SK-N-SH (cell line): ENCODE measurements around the gene EPB41L4A.

Source experiments
- CTCF ChIP-seq: fragments of 200-600 bp; sonication (generic); IDR thresholded peaks from 2 replicates; pipeline ENCODE4 v1.6.1; 2017; ENCODE audit warnings: antibody characterized with exemption, mild to moderate bottlenecking, moderate library complexity
- EP300 ChIP-seq, 2 experiments: IDR thresholded peaks; 2 replicates each; pipeline versions ENCODE4 v1.4.0 to v1.6.1; 2012; ENCODE audit warnings: borderline replicate concordance in 1 of 2, low read depth in 1 of 2, low read length in 1 of 2
- EZH2phosphoT487 ChIP-seq: fragments of 200-600 bp; sonication (generic); IDR thresholded peaks from 2 replicates; pipeline ENCODE4 v1.6.1; 2017; ENCODE audit warnings: low read depth, mixed run types, mild to moderate bottlenecking, antibody characterized with exemption, moderate library complexity, borderline replicate concordance
- FOXM1 ChIP-seq: IDR thresholded peaks from 2 replicates; pipeline ENCODE4 v1.4.0; 2012; ENCODE audit warnings: low read depth, mild to moderate bottlenecking
- GABPA ChIP-seq: IDR thresholded peaks from 2 replicates; pipeline ENCODE4 v1.4.0; 2012; ENCODE audit warnings: low read depth, mild to moderate bottlenecking
- MAX ChIP-seq: IDR thresholded peaks from 2 replicates; pipeline ENCODE4 v1.4.0; 2012; ENCODE audit warnings: low read depth
- MEF2A ChIP-seq: IDR thresholded peaks from 2 replicates; pipeline ENCODE4 v1.4.0; 2012; ENCODE audit warnings: low read depth, borderline replicate concordance
- POLR2AphosphoS5 ChIP-seq: IDR thresholded peaks from 2 replicates; pipeline ENCODE4 v1.6.1; 2012; ENCODE audit warnings: low read depth, low read length
- RAD21 ChIP-seq: IDR thresholded peaks from 2 replicates; pipeline ENCODE4 v1.6.1; 2012; ENCODE audit warnings: mild to moderate bottlenecking, low read length
- REST ChIP-seq: IDR thresholded peaks from 2 replicates; pipeline ENCODE4 v1.6.1; 2012; ENCODE audit warnings: mild to moderate bottlenecking, low read depth, low read length, moderate library complexity
- RXRA ChIP-seq: IDR thresholded peaks from 2 replicates; pipeline ENCODE4 v1.4.0; 2012; ENCODE audit warnings: low read depth, mild to moderate bottlenecking, borderline replicate concordance
- SMC3 ChIP-seq: IDR thresholded peaks from 2 replicates; pipeline ENCODE4 v1.6.1; 2012; ENCODE audit warnings: low read depth, low read length, improper control_type of control experiment
- TCF12 ChIP-seq: IDR thresholded peaks from 2 replicates; pipeline ENCODE4 v1.4.0; 2012
- USF2 ChIP-seq: fragments of 150-350 bp; IDR thresholded peaks from 2 replicates; pipeline ENCODE4 v1.6.1; 2017; ENCODE audit warnings: antibody characterized with exemption, low read length, low read depth, borderline replicate concordance

GRCh38 chr5:112221128-112221527 is 197.9 kb downstream of the EPB41L4A start:
- TF ChIP-seq CTCF (no peak), EZH2phosphoT487 (no peak), POLR2AphosphoS5 (no peak), FOXM1 (no peak), MEF2A (no peak), USF2 (no peak), SMC3 (no peak), EP300 (IDR thresholded peaks at IDR 0.05; ENCODE audit: borderline replicate concordance in 1 of 2, low read depth in 1 of 2, low read length in 1 of 2) (no peak), MAX (no peak), GABPA (no peak), RAD21 (no peak), TCF12 (no peak), RXRA (no peak), REST (no peak)
